GM23338 (cell line): ENCODE data around the gene UEVLD. TPM values are rescaled to one million over a fixed set of nuclear protein-coding genes. Genes with fewer than 3 reads are reported as not detected.

Experiments
- ATAC-seq: fragments of 200-7000 bp; cut with Tn5 transposase; 3 replicates; pipeline ENCODE4 v1.9.1; 2020
- DNase-seq: peaks from one replicate; pipeline ENCODE4 v3.0.0-alpha.2; 2015; ENCODE audit warnings: low spot score
- H2AFZ ChIP-seq: fragments of 200-600 bp; sonication (generic); 2 replicates; pipeline ENCODE4 v1.8.0; 2016; ENCODE audit warnings: antibody characterized with exemption, mild to moderate bottlenecking, moderate library complexity
- H3F3A ChIP-seq: fragments of 200-600 bp; sonication (generic); replicated peaks from 2 replicates; pipeline ENCODE4 v1.8.0; 2017; ENCODE audit warnings: antibody characterized with exemption, mixed run types, low read depth
- H3K27ac ChIP-seq: fragments of 200-600 bp; sonication (generic); 2 replicates; pipeline ENCODE4 v1.6.1; 2016; ENCODE audit warnings: low read depth
- H3K27me3 ChIP-seq: fragments of 200-600 bp; sonication (generic); 2 replicates; pipeline ENCODE4 v1.8.0; 2016; ENCODE audit warnings: mild to moderate bottlenecking, mixed run types, moderate library complexity; ENCODE audit not compliant: insufficient read depth
- H3K36me3 ChIP-seq: fragments of 200-600 bp; sonication (generic); 2 replicates; pipeline ENCODE4 v1.8.0; 2016; ENCODE audit warnings: mild to moderate bottlenecking; ENCODE audit not compliant: insufficient read depth
- H3K4me1 ChIP-seq: fragments of 200-600 bp; sonication (generic); 2 replicates; pipeline ENCODE4 v1.8.0; 2016; ENCODE audit warnings: mild to moderate bottlenecking, moderate library complexity; ENCODE audit not compliant: insufficient read depth
- H3K4me2 ChIP-seq: fragments of 200-600 bp; sonication (generic); 2 replicates; pipeline ENCODE4 v1.7.1; 2017; ENCODE audit warnings: mixed run types
- H3K4me3 ChIP-seq: fragments of 200-600 bp; sonication (generic); 2 replicates; pipeline ENCODE4 v1.6.1; 2016; ENCODE audit warnings: mixed run types
- H3K79me2 ChIP-seq: fragments of 200-600 bp; sonication (generic); replicated peaks from 2 replicates; pipeline ENCODE4 v1.8.0; 2017; ENCODE audit warnings: mild to moderate bottlenecking; ENCODE audit not compliant: insufficient read depth
- H3K9me2 ChIP-seq: fragments of 200-600 bp; sonication (generic); 2 replicates; pipeline ENCODE4 v1.8.0; 2017; ENCODE audit not compliant: insufficient read depth
- H4K20me1 ChIP-seq: fragments of 200-600 bp; sonication (generic); replicated peaks from 2 replicates; pipeline ENCODE4 v1.8.0; 2017; ENCODE audit warnings: mild to moderate bottlenecking; ENCODE audit not compliant: insufficient read depth
- H3K27ac Mint-ChIP-seq: 2 replicates; pipeline ENCODE4 v1.8.0; 2020; ENCODE audit warnings: inconsistent platforms, mild to moderate bottlenecking, moderate library complexity, mixed read lengths
- H3K27me3 Mint-ChIP-seq: 3 replicates; pipeline ENCODE4 v1.8.0; 2022; ENCODE audit warnings: low read depth, mild to moderate bottlenecking, moderate library complexity, mixed read lengths, inconsistent platforms; ENCODE audit not compliant: insufficient read depth, poor library complexity
- H3K36me3 Mint-ChIP-seq: 3 replicates; pipeline ENCODE4 v1.8.0; 2021; ENCODE audit warnings: low read depth, mild to moderate bottlenecking, inconsistent platforms, moderate library complexity, mixed read lengths
- H3K4me1 Mint-ChIP-seq: 3 replicates; pipeline ENCODE4 v1.8.0; 2020; ENCODE audit warnings: mild to moderate bottlenecking, inconsistent platforms, mixed read lengths
- H3K4me3 Mint-ChIP-seq: 3 replicates; pipeline ENCODE4 v1.8.0; 2021; ENCODE audit warnings: moderate library complexity, mild to moderate bottlenecking, inconsistent platforms, mixed read lengths
- H3K9me3 Mint-ChIP-seq: 3 replicates; pipeline ENCODE4 v1.8.0; 2020; ENCODE audit warnings: moderate library complexity, mild to moderate bottlenecking, inconsistent platforms, mixed read lengths
- CREB1 ChIP-seq: fragments of 250-450 bp; sonication (Bioruptor Pico); IDR thresholded peaks from 2 replicates; pipeline ENCODE4 v1.5.0; 2020; ENCODE audit warnings: low read depth, mild to moderate bottlenecking, moderate library complexity
- CTCF ChIP-seq, 2 experiments: fragments of 200-600 bp in 1 of 2; sonication (generic) in 1 of 2; conservative IDR thresholded peaks; 2 replicates each; pipeline versions ENCODE4 v1.5.1 to v1.6.1; 2016 to 2017; ENCODE audit warnings: antibody characterized with exemption in 2 of 2, low read depth in 2 of 2, mild to moderate bottlenecking in 2 of 2, moderate library complexity in 1 of 2
- ETS1 ChIP-seq: IDR thresholded peaks from 2 replicates; pipeline ENCODE4 v1.6.1; 2016; ENCODE audit warnings: antibody characterized with exemption
- EZH2 ChIP-seq: fragments of 200-600 bp; sonication (generic); IDR thresholded peaks from one replicate; pipeline ENCODE4 v1.8.0; 2017; ENCODE audit warnings: antibody characterized with exemption, mild to moderate bottlenecking, low read depth; ENCODE audit not compliant: unreplicated experiment
- EZH2phosphoT487 ChIP-seq: fragments of 200-600 bp; sonication (generic); IDR thresholded peaks from one replicate; pipeline ENCODE4 v1.8.1; 2018; ENCODE audit warnings: antibody characterized with exemption; ENCODE audit not compliant: unreplicated experiment
- JUNB ChIP-seq: IDR thresholded peaks from one replicate; pipeline ENCODE4 v1.6.1; 2016; ENCODE audit warnings: antibody characterized with exemption; ENCODE audit not compliant: unreplicated experiment
- POLR2AphosphoS5 ChIP-seq: IDR thresholded peaks from 2 replicates; pipeline ENCODE4 v1.6.1; 2016; ENCODE audit warnings: antibody characterized with exemption, low read depth
- REST ChIP-seq: IDR thresholded peaks from one replicate; pipeline ENCODE4 v1.6.1; 2018; ENCODE audit warnings: antibody characterized with exemption; ENCODE audit not compliant: unreplicated experiment
- ZNF114 ChIP-seq: fragments of 250-450 bp; sonication (Bioruptor Pico); IDR thresholded peaks from 2 replicates; pipeline ENCODE4 v1.5.0; 2020; ENCODE audit warnings: mild to moderate bottlenecking, moderate library complexity
- ZNF331 ChIP-seq: fragments of 250-450 bp; sonication (Bioruptor Pico); IDR thresholded peaks from 2 replicates; pipeline ENCODE4 v1.5.0; 2020; ENCODE audit warnings: low read depth, mild to moderate bottlenecking, moderate library complexity
- polyA plus RNA-seq: library from polyadenylated mRNA; unstranded; fragments of >200 nt; fragmentation: Nextera tagmentation; extraction: Ambion mirVana; gene quantifications from 2 replicates; pipeline ENCODE4 v1.2.1, GENCODE V29; 2016
- total RNA-seq: library from RNA; depleted of rRNA; stranded (reverse); fragments of >200 nt; shearing (Covaris generic); gene quantifications from 2 replicates; pipeline ENCODE4 v1.2.3, GENCODE V29; 2014

The UEVLD gene
- total and polyA plus RNA-seq, 2 experiments from 2014 or later = 10.2 to 11.8 TPM

- Histone ChIP-seq H3K9me2 (no peaks in the 10 kb centered on the region), H3F3A (no peaks in the 10 kb centered on the region), H3K36me3 (no peaks in the 10 kb centered on the region), H4K20me1 (no peaks in the 10 kb centered on the region; the same call in 1 of the 2 replicates), H3K4me1 (peaks cover 9% of the 10 kb centered on the region; the same call in 1 of the 2 replicates), H2AFZ (peak within 1 kb of the TSS; percentile 66), H3K79me2 (peaks cover 44% of the 10 kb centered on the region), H3K27ac (peak within 1 kb of the TSS; percentile 93), H3K4me3 (peak within 1 kb of the TSS; percentile 89), H3K4me2 (peak within 1 kb of the TSS; percentile 91), H3K27me3 (no peaks in the 10 kb centered on the region)
- Mint-ChIP-seq H3K4me3 (peak within 1 kb of the TSS; percentile 99), H3K9me3 (no peaks in the 10 kb centered on the region), H3K27me3 (peaks cover 6% of the 10 kb centered on the region), H3K4me1 (0 out of 3 replicates have a peak, but pooled peaks cover 2% of the 10 kb centered on the region), H3K27ac (peak within 1 kb of the TSS; percentile 99), H3K36me3 (no peaks in the 10 kb centered on the region; the same call in 2 of the 3 replicates)
- peak; percentile 95 for DNase-seq
- ATAC-seq = peak; percentile 96
- no peak for TF ChIP-seq JUNB
- TF ChIP-seq CREB1 = peak; percentile 94
- no peak for TF ChIP-seq REST
- peak; percentile 93 for TF ChIP-seq ETS1
- peak; percentile 97 for TF ChIP-seq POLR2AphosphoS5
These were observed 61.8 kb downstream of the UEVLD start, which contains the start of gene TSG101 for GRCh38 chr11:18526521-18527296. TSG101 (minus strand) TSS chr11:18526942; CDS start chr11:18526816, 126 bp downstream.

- peak overlapping the region; percentile 91 for H3K4me2 ChIP-seq
- H3K27me3 ChIP-seq = no peaks in the 10 kb centered on the region
- no peaks in the 10 kb centered on the region for H3F3A ChIP-seq
- H3K27ac ChIP-seq = peak overlapping the region; percentile 93
- Mint-ChIP-seq H3K36me3 (no peaks in the 10 kb centered on the region; the same call in 2 of the 3 replicates), H3K27me3 (peaks cover 6% of the 10 kb centered on the region), H3K4me3 (peak overlapping the region; percentile 99), H3K27ac (peak overlapping the region; percentile 99), H3K4me1 (0 out of 3 replicates have a peak, but pooled peaks cover 2% of the 10 kb centered on the region), H3K9me3 (no peaks in the 10 kb centered on the region)
- H3K79me2 ChIP-seq = peaks cover 46% of the 10 kb centered on the region
- no peak for DNase-seq
- peak overlapping the region; percentile 89 for H3K4me3 ChIP-seq
- H3K4me1 ChIP-seq = peaks cover 9% of the 10 kb centered on the region; the same call in 1 of the 2 replicates
- H2AFZ ChIP-seq = peak overlapping the region; percentile 66; the same call in 1 of the 2 replicates
- no peak for ATAC-seq
- H3K36me3 ChIP-seq = no peaks in the 10 kb centered on the region
- H4K20me1 ChIP-seq = no peaks in the 10 kb centered on the region; the same call in 1 of the 2 replicates
- H3K9me2 ChIP-seq = no peaks in the 10 kb centered on the region
- TF ChIP-seq REST = no peak
- TF ChIP-seq ZNF114 = no peak
- no peak for TF ChIP-seq CTCF (conservative IDR thresholded peaks at IDR 0.05; ENCODE audit: low read depth in 2 of 2)
- no peak for TF ChIP-seq CREB1
- TF ChIP-seq EZH2 = no peak
- no peak for TF ChIP-seq JUNB
- TF ChIP-seq ETS1 = no peak
- no peak for TF ChIP-seq EZH2phosphoT487
- no peak for TF ChIP-seq ZNF331 (CRISPR knock-in tag)
These were observed 62.4 kb downstream of the UEVLD start for GRCh38 chr11:18526130-18526520.
